Uterus (tissue), 2 donors: ENCODE measurements around the gene CBFB.

ENCODE experiments used
- CTCF ChIP-seq, 4 experiments: fragments of 200-600 bp in 2 of 4; fragments of 450-650 bp in 2 of 4; sonication (generic) in 2 of 4; IDR thresholded peaks; one replicate each; pipeline ENCODE4 v1.5.1; 2016 to 2019; ENCODE audit warnings: antibody characterized with exemption in 4 of 4, mild to moderate bottlenecking in 2 of 4, moderate library complexity in 1 of 4
- POLR2A ChIP-seq, 2 donors: fragments of 450-650 bp; IDR thresholded peaks; one replicate each; pipeline ENCODE4 v1.6.1; 2016; ENCODE audit warnings: antibody characterized with exemption in 2 of 2, mild to moderate bottlenecking in 1 of 2, moderate library complexity in 1 of 2

- no peak for TF ChIP-seq CTCF (IDR thresholded peaks at IDR 0.05)
- no peak for TF ChIP-seq POLR2A (IDR thresholded peaks at IDR 0.05)
Observed at GRCh38 chr16:67137605-67138004, 108.7 kb downstream of the CBFB start.
